ENCODE measurements around the gene SURF4.
"Not testable (repeated sequence)": the region's sequence is repeated elsewhere in the genome, so short reads cannot be mapped to it uniquely, and the experiment has no call there.

The SURF4 gene

DNA sequence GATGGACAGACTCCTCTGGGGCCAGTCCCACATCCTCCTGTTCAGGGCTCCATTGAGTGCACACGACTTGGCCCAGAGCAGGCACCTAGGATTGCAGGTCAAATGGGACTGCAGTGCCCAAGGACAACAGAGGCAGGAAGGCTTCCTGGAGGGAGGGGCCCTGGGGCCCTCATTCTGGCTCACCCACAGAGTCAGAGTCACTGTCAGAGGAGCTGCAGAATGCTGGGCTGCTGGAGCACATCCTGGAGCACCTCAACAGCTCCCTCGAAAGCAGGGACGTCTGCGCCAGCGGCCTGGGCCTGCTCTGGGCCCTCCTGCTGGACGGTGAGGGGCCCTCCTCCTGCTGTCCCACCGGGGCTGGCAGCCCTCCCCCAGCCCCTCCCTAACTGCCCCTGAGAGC lies 26.8 kb upstream of the SURF4 start:
- TF ChIP-seq Cebpa-rat (IDR thresholded peaks at IDR 0.05), result no peak
- H3K4me3 ChIP-seq, result no peak overlapping the region
- H4K20me1 ChIP-seq, result peaks cover 0 to 94% (median 53%) of the 10 kb centered on the region in 11 experiments; a peak in 20 of 22 replicates
- H3K9me3 ChIP-seq (replicated peaks in 1 of 11), result no peaks in the 10 kb centered on the region
- H3K4me1 ChIP-seq, result peaks cover 0 to 16% (median 3%) of the 10 kb centered on the region in 10 experiments; a peak in 13 of 20 replicates
- no peak overlapping the region for H3K27ac ChIP-seq
- peaks cover 39 to 73% (median 59%) of the 10 kb centered on the region in 11 experiments for H3K36me3 ChIP-seq
- no peaks in the 10 kb centered on the region for H3K27me3 ChIP-seq
- peak overlapping the region in 1 of 11 experiments; percentile 17; a peak in 1 of 22 replicates for H3K9ac ChIP-seq
- no peak overlapping the region for H3K4me2 ChIP-seq

- H3K9me3 ChIP-seq (replicated peaks in 1 of 11), result no peaks in the 10 kb centered on the region
- no peak overlapping the region for H3K9ac ChIP-seq
- H3K4me1 ChIP-seq, result peaks cover 0 to 16% (median 8%) of the 10 kb centered on the region in 10 experiments; a peak in 14 of 20 replicates
- no peaks in the 10 kb centered on the region for H3K27me3 ChIP-seq
- H3K27ac ChIP-seq, result no peak overlapping the region
- H3K4me3 ChIP-seq, result no peak overlapping the region
- peaks cover 31 to 62% (median 49%) of the 10 kb centered on the region in 11 experiments for H3K36me3 ChIP-seq
- H4K20me1 ChIP-seq, result peaks cover 0 to 96% (median 42%) of the 10 kb centered on the region in 11 experiments; a peak in 20 of 22 replicates
- no peak overlapping the region for H3K4me2 ChIP-seq
- TF ChIP-seq Cebpa-rat (IDR thresholded peaks at IDR 0.05), result no peak
Measured at GRCh38 chr9:133401588-133401987, 25.7 kb upstream of the SURF4 start.

- Histone ChIP-seq H3K9ac (no peak overlapping the region), H3K27me3 (no peaks in the 10 kb centered on the region), H4K20me1 (peaks cover 0 to 88% (median 32%) of the 10 kb centered on the region in 11 experiments; a peak in 18 of 22 replicates), H3K4me3 (no peak overlapping the region), H3K4me2 (no peak overlapping the region), H3K9me3 (replicated peaks in 1 of 11) (no peaks in the 10 kb centered on the region), H3K27ac (no peak overlapping the region), H3K4me1 (peaks cover 0 to 16% (median 7%) of the 10 kb centered on the region in 10 experiments; a peak in 11 of 20 replicates), H3K36me3 (peaks cover 18 to 49% (median 37%) of the 10 kb centered on the region in 11 experiments)
- no peak for TF ChIP-seq Cebpa-rat (IDR thresholded peaks at IDR 0.05)
Measured at GRCh38 chr9:133400292-133400691, 24.4 kb upstream of the SURF4 start.

GRCh38 chr9:133397895-133398294 lies 22.0 kb upstream of the SURF4 start:
- H3K9me3 ChIP-seq (replicated peaks in 1 of 11), result no peaks in the 10 kb centered on the region
- H3K27ac ChIP-seq, result no peak overlapping the region
- no peaks in the 10 kb centered on the region for H3K27me3 ChIP-seq
- H4K20me1 ChIP-seq, result peaks cover 0 to 76% (median 10%) of the 10 kb centered on the region in 11 experiments; a peak in 14 of 22 replicates
- peaks cover 0 to 16% (median 7%) of the 10 kb centered on the region in 10 experiments; a peak in 10 of 20 replicates for H3K4me1 ChIP-seq
- peak overlapping the region in 1 of 11 experiments; percentile 7; a peak in 2 of 22 replicates for H3K9ac ChIP-seq
- no peak overlapping the region for H3K4me3 ChIP-seq
- TF ChIP-seq Cebpa-rat (IDR thresholded peaks at IDR 0.05), result no peak
- peak overlapping the region in 4 of 11 experiments; percentile 1 to 28 (median 14); a peak in 5 of 22 replicates for H3K4me2 ChIP-seq
- peaks cover 3 to 26% (median 13%) of the 10 kb centered on the region in 11 experiments; a peak in 17 of 22 replicates for H3K36me3 ChIP-seq

GRCh38 chr9:133397370-133397769 lies 21.5 kb upstream of the SURF4 start:
- no peak overlapping the region for H3K4me3 ChIP-seq
- H3K9me3 ChIP-seq (replicated peaks in 1 of 11), result no peaks in the 10 kb centered on the region
- H3K27ac ChIP-seq, result no peak overlapping the region
- H3K4me2 ChIP-seq, result peak overlapping the region in 4 of 11 experiments; percentile 1 to 28 (median 14); a peak in 5 of 22 replicates
- peak overlapping the region in 1 of 11 experiments; percentile 7; a peak in 2 of 22 replicates for H3K9ac ChIP-seq
- H4K20me1 ChIP-seq, result peaks cover 0 to 70% (median 4%) of the 10 kb centered on the region in 11 experiments; a peak in 8 of 22 replicates
- peaks cover 0 to 13% (median 7%) of the 10 kb centered on the region in 10 experiments; a peak in 10 of 20 replicates for H3K4me1 ChIP-seq
- no peaks in the 10 kb centered on the region for H3K27me3 ChIP-seq
- peaks cover 0 to 20% (median 7%) of the 10 kb centered on the region in 11 experiments; a peak in 16 of 22 replicates for H3K36me3 ChIP-seq
- TF ChIP-seq Cebpa-rat (IDR thresholded peaks at IDR 0.05), result no peak

DNA sequence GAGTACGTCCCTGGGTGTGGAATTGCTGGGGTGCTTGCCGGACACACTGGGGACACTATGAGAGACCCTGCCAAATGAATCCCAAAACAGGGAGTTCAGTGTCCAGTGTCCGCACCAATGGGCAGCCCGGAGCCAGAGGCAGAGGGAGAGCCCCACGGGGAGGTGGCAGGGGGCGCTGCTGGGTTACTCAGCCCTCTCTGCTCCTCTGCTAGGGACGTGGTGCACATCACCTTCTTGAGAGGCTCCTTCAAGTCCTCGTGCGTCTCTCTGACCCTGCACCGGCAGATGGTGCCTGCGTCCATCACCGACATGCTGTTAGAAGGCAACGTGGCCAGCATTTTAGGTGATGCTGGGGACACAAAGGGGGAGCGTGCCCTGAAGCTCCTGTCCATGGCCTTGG lies 21.1 kb upstream of the SURF4 start:
- H3K9me3 ChIP-seq (replicated peaks in 1 of 11), result peaks cover 0 to 3% (median 0%) of the 10 kb centered on the region in 11 experiments; a peak in 5 of 22 replicates
- no peak overlapping the region; a peak in 1 of 22 replicates for H3K4me2 ChIP-seq
- no peak for TF ChIP-seq Cebpa-rat (IDR thresholded peaks at IDR 0.05)
- H3K9ac ChIP-seq, result no peak overlapping the region
- H3K4me3 ChIP-seq, result no peak overlapping the region
- no peak overlapping the region for H3K27ac ChIP-seq
- H3K27me3 ChIP-seq, result no peaks in the 10 kb centered on the region
- peaks cover 0 to 66% (median under 1%) of the 10 kb centered on the region in 11 experiments; a peak in 8 of 22 replicates for H4K20me1 ChIP-seq
- peaks cover 0 to 9% (median 7%) of the 10 kb centered on the region in 10 experiments; a peak in 10 of 20 replicates for H3K4me1 ChIP-seq
- peaks cover 0 to 17% (median 7%) of the 10 kb centered on the region in 11 experiments; a peak in 14 of 22 replicates for H3K36me3 ChIP-seq

- H4K20me1 ChIP-seq, result peaks cover 0 to 48% (median 0%) of the 10 kb centered on the region in 11 experiments; a peak in 4 of 22 replicates
- TF ChIP-seq Cebpa-rat (IDR thresholded peaks at IDR 0.05), result no peak
- no peak overlapping the region for H3K9ac ChIP-seq
- H3K36me3 ChIP-seq, result no peaks in the 10 kb centered on the region
- H3K4me2 ChIP-seq, result no peak overlapping the region
- no peak overlapping the region for H3K27ac ChIP-seq
- no peaks in the 10 kb centered on the region for H3K27me3 ChIP-seq
- no peak overlapping the region for H3K4me3 ChIP-seq
- peaks cover 0 to 9% (median 7%) of the 10 kb centered on the region in 10 experiments; a peak in 10 of 20 replicates for H3K4me1 ChIP-seq
- peaks cover 0 to 14% (median 8%) of the 10 kb centered on the region in 11 experiments; a peak in 12 of 22 replicates for H3K9me3 ChIP-seq (replicated peaks in 1 of 11)
Measured at GRCh38 chr9:133394687-133395271, 18.9 kb upstream of the SURF4 start.

- Histone ChIP-seq H3K4me1 (peaks cover 0 to 9% (median 7%) of the 10 kb centered on the region in 10 experiments; a peak in 10 of 20 replicates), H3K4me2 (no peak overlapping the region), H3K4me3 (no peak overlapping the region), H4K20me1 (peaks cover 0 to 34% (median 0%) of the 10 kb centered on the region in 11 experiments; a peak in 4 of 22 replicates), H3K9me3 (replicated peaks in 1 of 11) (peaks cover 0 to 14% (median 8%) of the 10 kb centered on the region in 11 experiments; a peak in 12 of 22 replicates), H3K27me3 (no peaks in the 10 kb centered on the region), H3K36me3 (no peaks in the 10 kb centered on the region), H3K9ac (no peak overlapping the region), H3K27ac (no peak overlapping the region)
- no peak for TF ChIP-seq Cebpa-rat (IDR thresholded peaks at IDR 0.05)
Measured at GRCh38 chr9:133393399-133393798, 17.5 kb upstream of the SURF4 start.

DNA sequence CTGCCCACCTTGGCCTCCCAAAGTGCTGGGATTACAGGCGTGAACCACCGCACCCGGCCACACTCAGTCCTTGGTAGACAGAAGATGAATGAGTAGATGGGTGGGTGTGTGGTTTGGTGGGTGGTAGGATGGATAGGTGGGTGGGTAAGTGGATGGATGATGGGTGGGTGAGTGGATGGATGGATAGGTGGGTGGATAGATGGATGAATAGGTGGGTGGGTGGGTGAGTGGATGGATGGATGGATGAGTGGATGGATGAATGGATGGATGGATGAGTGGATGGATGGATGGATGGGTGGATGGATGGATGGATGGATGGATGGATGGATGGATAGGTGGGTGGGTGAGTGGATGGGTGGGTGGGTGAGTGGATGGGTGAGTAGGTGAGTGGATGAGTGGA lies 16.4 kb upstream of the SURF4 start:
- H3K4me1 ChIP-seq, H3K4me3 ChIP-seq, H3K9ac ChIP-seq, H3K36me3 ChIP-seq, H3K27ac ChIP-seq, H3K4me2 ChIP-seq, H3K27me3 ChIP-seq: not testable (repeated sequence)
- Histone ChIP-seq H3K9me3 (replicated peaks in 1 of 11) (peaks cover 0 to 14% (median 8%) of the 10 kb centered on the region in 11 experiments; a peak in 12 of 22 replicates), H4K20me1 (peaks cover 0 to 24% (median 0%) of the 10 kb centered on the region in 11 experiments; a peak in 3 of 22 replicates)

- H3K4me2 ChIP-seq, H3K27me3 ChIP-seq, H3K4me1 ChIP-seq, H3K36me3 ChIP-seq, H3K9ac ChIP-seq, H3K4me3 ChIP-seq, H3K27ac ChIP-seq: not testable (repeated sequence)
- Histone ChIP-seq H4K20me1 (peaks cover 0 to 15% (median 0%) of the 10 kb centered on the region in 11 experiments; a peak in 2 of 22 replicates), H3K9me3 (replicated peaks in 1 of 11) (peaks cover 0 to 14% (median 8%) of the 10 kb centered on the region in 11 experiments; a peak in 12 of 22 replicates)
Measured at GRCh38 chr9:133391449-133391848, 15.6 kb upstream of the SURF4 start.

Measured in BLaER1 treated with 17β-estradiol and CSF1 and Interleukin-3, amounts not matched to agents 10 nM and 100 nM (cell line).